HepG2 (cell line): ENCODE data around the gene ACVR1B. TPM values are rescaled to one million over a fixed set of nuclear protein-coding genes. Genes with fewer than 3 reads are reported as not detected.

Experiments
- GPN1 ChIP-seq: sonication (generic); formaldehyde crosslinking; IDR thresholded peaks from 2 replicates; pipeline ENCODE4 v1.5.1; 2020; ENCODE audit warnings: missing genetic modification reagents, borderline replicate concordance
- HIVEP1 ChIP-seq: sonication (generic); formaldehyde crosslinking; IDR thresholded peaks from 2 replicates; pipeline ENCODE4 v1.4.0; 2020; ENCODE audit warnings: mild to moderate bottlenecking, missing genetic modification reagents
- HMGXB4 ChIP-seq, 2 experiments: sonication (generic) in 1 of 2; formaldehyde crosslinking in 1 of 2; IDR thresholded peaks; 2 replicates each; pipeline versions ENCODE4 v1.4.0 to v1.6.1; 2018 to 2020; ENCODE audit warnings: missing genetic modification reagents in 2 of 2, borderline replicate concordance in 1 of 2, low read depth in 1 of 2, mild to moderate bottlenecking in 1 of 2, missing biosample characterization in 1 of 2
- KAT2B ChIP-seq: fragments of 150-350 bp; IDR thresholded peaks from 2 replicates; pipeline ENCODE4 v1.6.1; 2014; ENCODE audit warnings: low read depth, low read length, borderline replicate concordance
- KLF12 ChIP-seq: sonication (generic); formaldehyde crosslinking; IDR thresholded peaks from 2 replicates; pipeline ENCODE4 v1.4.0; 2020; ENCODE audit warnings: missing genetic modification reagents, borderline replicate concordance
- MTERF4 ChIP-seq: sonication (generic); formaldehyde crosslinking; IDR thresholded peaks from 2 replicates; pipeline ENCODE4 v1.8.0; 2023; ENCODE audit warnings: mild to moderate bottlenecking, missing genetic modification reagents
- NR2F6 ChIP-seq, 2 experiments: IDR thresholded peaks; 2 replicates each; pipeline ENCODE4 v1.6.1; 2016; ENCODE audit warnings: antibody characterized with exemption in 1 of 2, mild to moderate bottlenecking in 1 of 2
- POLR2AphosphoS2 ChIP-seq: IDR thresholded peaks from 2 replicates; pipeline ENCODE4 v1.6.1; 2011; ENCODE audit warnings: low read depth, low read length, improper control_type of control experiment
- SIX1 ChIP-seq: sonication (generic); formaldehyde crosslinking; IDR thresholded peaks from 2 replicates; pipeline ENCODE4 v1.4.0; 2020; ENCODE audit warnings: missing genetic modification reagents, borderline replicate concordance
- SPEN ChIP-seq: sonication (generic); formaldehyde crosslinking; IDR thresholded peaks from 2 replicates; pipeline ENCODE4 v1.5.1; 2020; ENCODE audit warnings: low read depth, mild to moderate bottlenecking, missing genetic modification reagents
- TBL1XR1 ChIP-seq: fragments of 150-350 bp; IDR thresholded peaks from 2 replicates; pipeline ENCODE4 v1.6.1; 2014; ENCODE audit warnings: borderline replicate concordance, low read length; ENCODE audit not compliant: partially characterized antibody
- ZNF430 ChIP-seq: sonication (generic); formaldehyde crosslinking; IDR thresholded peaks from 2 replicates; pipeline ENCODE4 v1.9.0; 2021; ENCODE audit warnings: mild to moderate bottlenecking, missing genetic modification reagents
- ZNF510 ChIP-seq: sonication (generic); formaldehyde crosslinking; IDR thresholded peaks from 2 replicates; pipeline ENCODE4 v1.4.0; 2020; ENCODE audit warnings: low read depth, mild to moderate bottlenecking, missing genetic modification reagents
- ZNF883 ChIP-seq: sonication (generic); formaldehyde crosslinking; IDR thresholded peaks from 2 replicates; pipeline ENCODE4 v1.5.1; 2020; ENCODE audit warnings: mild to moderate bottlenecking, missing genetic modification reagents; ENCODE audit errors: not compliant biosample characterization
- polyA plus RNA-seq, 8 experiments: library from polyadenylated mRNA; depleted of rRNA in 3 of 8; stranded (reverse) in 7 of 8; unstranded in 1 of 8; fragments of >200 nt; fragmentation: Illumina TruSeq in 4 of 8; extraction: Trizol in 4 of 8; gene quantifications; 2 replicates each; pipeline versions ENCODE4 v1.2.1 to v1.2.3, GENCODE V29; 2011 to 2016; ENCODE audit warnings: low read depth in 4 of 8, missing spikeins in 1 of 8, mixed read lengths in 1 of 8; ENCODE audit not compliant: insufficient read depth in 1 of 8
- total RNA-seq, 5 experiments: library from RNA; depleted of rRNA; stranded (reverse); fragments of >200 nt; fragmentation: Illumina TruSeq; extraction: Trizol; gene quantifications; 2 replicates each; pipeline ENCODE4 v1.2.3, GENCODE V29; 2016; ENCODE audit warnings: low read depth in 1 of 5
- TF ChIP-seq, protein P1 (sequence below): IDR thresholded peaks from 2 replicates; pipeline ENCODE4 v1.6.1; 2012; ENCODE audit warnings: inconsistent platforms
- TF ChIP-seq, protein P2 (sequence below): IDR thresholded peaks from 2 replicates; pipeline ENCODE4 v1.6.1; 2012; ENCODE audit warnings: low read length, improper control_type of control experiment
- TF ChIP-seq, protein P3 (sequence below): sonication (generic); formaldehyde crosslinking; IDR thresholded peaks from 2 replicates; pipeline ENCODE4 v1.8.0; 2022; ENCODE audit warnings: missing genetic modification reagents, mild to moderate bottlenecking, borderline replicate concordance
- TF ChIP-seq, protein P4 (sequence below): sonication (generic); formaldehyde crosslinking; IDR thresholded peaks from 2 replicates; pipeline ENCODE4 v1.8.1; 2023; ENCODE audit warnings: mild to moderate bottlenecking, inconsistent platforms, moderate library complexity, missing genetic modification reagents, borderline replicate concordance

ACVR1B gene
- total and polyA plus RNA-seq, 2 of the 13 experiments (the other 11 are each of a cell fraction or from before 2014, with no cell fraction given) = 8.9 to 12.1 TPM

GRCh38 chr12:52010692-52011601 is 59.4 kb downstream of the ACVR1B start (continued):
- peak; percentile 60; the same call in 1 of the 2 replicates for TF ChIP-seq HIVEP1 (CRISPR knock-in tag)
- TF ChIP-seq MTERF4 = no peak
- no peak for TF ChIP-seq KLF12
- TF ChIP-seq, protein P1, sequence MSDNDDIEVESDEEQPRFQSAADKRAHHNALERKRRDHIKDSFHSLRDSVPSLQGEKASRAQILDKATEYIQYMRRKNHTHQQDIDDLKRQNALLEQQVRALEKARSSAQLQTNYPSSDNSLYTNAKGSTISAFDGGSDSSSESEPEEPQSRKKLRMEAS = peak; percentile 52
- TF ChIP-seq, protein P2, sequence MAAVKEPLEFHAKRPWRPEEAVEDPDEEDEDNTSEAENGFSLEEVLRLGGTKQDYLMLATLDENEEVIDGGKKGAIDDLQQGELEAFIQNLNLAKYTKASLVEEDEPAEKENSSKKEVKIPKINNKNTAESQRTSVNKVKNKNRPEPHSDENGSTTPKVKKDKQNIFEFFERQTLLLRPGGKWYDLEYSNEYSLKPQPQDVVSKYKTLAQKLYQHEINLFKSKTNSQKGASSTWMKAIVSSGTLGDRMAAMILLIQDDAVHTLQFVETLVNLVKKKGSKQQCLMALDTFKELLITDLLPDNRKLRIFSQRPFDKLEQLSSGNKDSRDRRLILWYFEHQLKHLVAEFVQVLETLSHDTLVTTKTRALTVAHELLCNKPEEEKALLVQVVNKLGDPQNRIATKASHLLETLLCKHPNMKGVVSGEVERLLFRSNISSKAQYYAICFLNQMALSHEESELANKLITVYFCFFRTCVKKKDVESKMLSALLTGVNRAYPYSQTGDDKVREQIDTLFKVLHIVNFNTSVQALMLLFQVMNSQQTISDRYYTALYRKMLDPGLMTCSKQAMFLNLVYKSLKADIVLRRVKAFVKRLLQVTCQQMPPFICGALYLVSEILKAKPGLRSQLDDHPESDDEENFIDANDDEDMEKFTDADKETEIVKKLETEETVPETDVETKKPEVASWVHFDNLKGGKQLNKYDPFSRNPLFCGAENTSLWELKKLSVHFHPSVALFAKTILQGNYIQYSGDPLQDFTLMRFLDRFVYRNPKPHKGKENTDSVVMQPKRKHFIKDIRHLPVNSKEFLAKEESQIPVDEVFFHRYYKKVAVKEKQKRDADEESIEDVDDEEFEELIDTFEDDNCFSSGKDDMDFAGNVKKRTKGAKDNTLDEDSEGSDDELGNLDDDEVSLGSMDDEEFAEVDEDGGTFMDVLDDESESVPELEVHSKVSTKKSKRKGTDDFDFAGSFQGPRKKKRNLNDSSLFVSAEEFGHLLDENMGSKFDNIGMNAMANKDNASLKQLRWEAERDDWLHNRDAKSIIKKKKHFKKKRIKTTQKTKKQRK = no peak
- no peak for TF ChIP-seq SIX1 (CRISPR knock-in tag)
- TF ChIP-seq ZNF510 = no peak
- peak; percentile 27; the same call in 1 of the 2 replicates for TF ChIP-seq SPEN (CRISPR knock-in tag)
- TF ChIP-seq, protein P3, sequence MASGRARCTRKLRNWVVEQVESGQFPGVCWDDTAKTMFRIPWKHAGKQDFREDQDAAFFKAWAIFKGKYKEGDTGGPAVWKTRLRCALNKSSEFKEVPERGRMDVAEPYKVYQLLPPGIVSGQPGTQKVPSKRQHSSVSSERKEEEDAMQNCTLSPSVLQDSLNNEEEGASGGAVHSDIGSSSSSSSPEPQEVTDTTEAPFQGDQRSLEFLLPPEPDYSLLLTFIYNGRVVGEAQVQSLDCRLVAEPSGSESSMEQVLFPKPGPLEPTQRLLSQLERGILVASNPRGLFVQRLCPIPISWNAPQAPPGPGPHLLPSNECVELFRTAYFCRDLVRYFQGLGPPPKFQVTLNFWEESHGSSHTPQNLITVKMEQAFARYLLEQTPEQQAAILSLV (CRISPR knock-in tag) = peak; percentile 5; the same call in 1 of the 2 replicates
- TF ChIP-seq ZNF430 = 0 out of 2 replicates have a peak, but pooled peaks have one; percentile 21
- TF ChIP-seq, protein P4, sequence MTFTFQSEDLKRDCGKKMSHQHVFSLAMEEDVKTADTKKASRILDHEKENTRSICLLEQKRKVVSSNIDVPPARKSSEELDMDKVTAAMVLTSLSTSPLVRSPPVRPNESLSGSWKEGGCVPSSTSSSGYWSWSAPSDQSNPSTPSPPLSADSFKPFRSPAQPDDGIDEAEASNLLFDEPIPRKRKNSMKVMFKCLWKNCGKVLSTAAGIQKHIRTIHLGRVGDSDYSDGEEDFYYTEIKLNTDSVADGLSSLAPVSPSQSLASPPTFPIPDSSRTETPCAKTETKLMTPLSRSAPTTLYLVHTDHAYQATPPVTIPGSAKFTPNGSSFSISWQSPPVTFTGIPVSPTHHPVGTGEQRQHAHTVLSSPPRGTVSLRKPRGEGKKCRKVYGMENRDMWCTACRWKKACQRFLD = 0 out of 2 replicates have a peak, but pooled peaks have one; percentile 37
- TF ChIP-seq GPN1 (CRISPR knock-in tag) = no peak
- TF ChIP-seq ZNF883 = no peak
- no peak for TF ChIP-seq POLR2AphosphoS2
- TF ChIP-seq HMGXB4 (CRISPR knock-in tag; IDR thresholded peaks at IDR 0.05; ENCODE audit: borderline replicate concordance in 1 of 2, low read depth in 1 of 2) = peak in 1 of 2 experiments; percentile 51; a peak in 1 of 4 replicates
- TF ChIP-seq NR2F6 (IDR thresholded peaks at IDR 0.05) = peak; percentile 54; the same call in 1 of the 2 replicates
- TF ChIP-seq NR2F6 (CRISPR knock-in tag; IDR thresholded peaks at IDR 0.05) = peak; percentile 59; the same call in 1 of the 2 replicates
- no peak for TF ChIP-seq TBL1XR1
- no peak for TF ChIP-seq KAT2B
